Small intestine (tissue), 7 donors: ENCODE results near the gene STYXL2. TPM values are rescaled to one million over a fixed set of nuclear protein-coding genes. Genes with fewer than 3 reads are reported as not detected.

ENCODE experiments used
- DNase-seq, 2 donors: peaks; one replicate each; pipeline versions ENCODE4 v3.0.0 to v3.0.0-alpha.2; 2013
- FAIRE-seq: peaks from 2 replicates; lab custom pipeline; 2012; peaks lifted over from hg19 to GRCh38; lab: Jason Lieb, UNC
- H3K27ac ChIP-seq, 3 donors: one replicate each; pipeline ENCODE4 v1.5.1; 2013; ENCODE audit warnings: low read length in 2 of 3, mild to moderate bottlenecking in 2 of 3, control low read depth in 1 of 3, inconsistent platforms in 1 of 3, low read depth in 1 of 3, moderate library complexity in 1 of 3
- H3K27me3 ChIP-seq, 3 donors: one replicate each; pipeline ENCODE4 v1.6.1; 2013; ENCODE audit warnings: low read length in 3 of 3, inconsistent platforms in 1 of 3; ENCODE audit not compliant: control insufficient read depth in 3 of 3, insufficient read depth in 3 of 3
- H3K36me3 ChIP-seq, 3 donors: one replicate each; pipeline ENCODE4 v1.6.1; 2013; ENCODE audit warnings: low read length in 3 of 3, inconsistent platforms in 1 of 3, low read depth in 1 of 3, mild to moderate bottlenecking in 1 of 3, moderate library complexity in 1 of 3; ENCODE audit not compliant: control insufficient read depth in 3 of 3, insufficient read depth in 2 of 3
- H3K4me1 ChIP-seq, 3 donors: one replicate each; pipeline ENCODE4 v1.6.1; 2013; ENCODE audit warnings: low read length in 2 of 3, inconsistent platforms in 1 of 3, low read depth in 1 of 3, mild to moderate bottlenecking in 1 of 3, moderate library complexity in 1 of 3; ENCODE audit not compliant: control insufficient read depth in 3 of 3, insufficient read depth in 2 of 3
- H3K4me3 ChIP-seq, 3 donors: one replicate each; pipeline ENCODE4 v1.5.1; 2013; ENCODE audit warnings: low read length in 3 of 3, control low read depth in 1 of 3, inconsistent platforms in 1 of 3, low read depth in 1 of 3, mild to moderate bottlenecking in 1 of 3, moderate library complexity in 1 of 3
- H3K9me3 ChIP-seq, 2 donors: one replicate each; pipeline ENCODE4 v1.6.1; 2013; ENCODE audit warnings: low read depth in 1 of 2, low read length in 1 of 2; ENCODE audit not compliant: control insufficient read depth in 2 of 2, insufficient read depth in 1 of 2
- WGBS, 3 donors: extraction: QIAGEN DNeasy Blood & Tissue Kit; methylation state at CpG; one replicate each; pipeline ENCODE4 v1.1.7; 2013; 5-methylcytosine and 5-hydroxymethylcytosine counted together
- polyA plus RNA-seq, 4 donors: library from polyadenylated mRNA; stranded (reverse) in 3 of 4; unstranded in 1 of 4; fragments of 200-250 nt in 3 of 4; fragments of 120-200 nt in 1 of 4; gene quantifications; one replicate each; pipeline versions ENCODE4 v1.2.1 to v1.2.3, GENCODE V29; 2013
- donor health status: healthy with polysubstance abuse.
- donor health status: control.
- donor health status: control.
- donor health status: Bipolar disorder and iron deficiency.
- donor health status: healthy.

The STYXL2 gene
- polyA plus RNA-seq, 4 donors: 0.07 to 0.32 (median 0.27) TPM; not detected in 1

DNA sequence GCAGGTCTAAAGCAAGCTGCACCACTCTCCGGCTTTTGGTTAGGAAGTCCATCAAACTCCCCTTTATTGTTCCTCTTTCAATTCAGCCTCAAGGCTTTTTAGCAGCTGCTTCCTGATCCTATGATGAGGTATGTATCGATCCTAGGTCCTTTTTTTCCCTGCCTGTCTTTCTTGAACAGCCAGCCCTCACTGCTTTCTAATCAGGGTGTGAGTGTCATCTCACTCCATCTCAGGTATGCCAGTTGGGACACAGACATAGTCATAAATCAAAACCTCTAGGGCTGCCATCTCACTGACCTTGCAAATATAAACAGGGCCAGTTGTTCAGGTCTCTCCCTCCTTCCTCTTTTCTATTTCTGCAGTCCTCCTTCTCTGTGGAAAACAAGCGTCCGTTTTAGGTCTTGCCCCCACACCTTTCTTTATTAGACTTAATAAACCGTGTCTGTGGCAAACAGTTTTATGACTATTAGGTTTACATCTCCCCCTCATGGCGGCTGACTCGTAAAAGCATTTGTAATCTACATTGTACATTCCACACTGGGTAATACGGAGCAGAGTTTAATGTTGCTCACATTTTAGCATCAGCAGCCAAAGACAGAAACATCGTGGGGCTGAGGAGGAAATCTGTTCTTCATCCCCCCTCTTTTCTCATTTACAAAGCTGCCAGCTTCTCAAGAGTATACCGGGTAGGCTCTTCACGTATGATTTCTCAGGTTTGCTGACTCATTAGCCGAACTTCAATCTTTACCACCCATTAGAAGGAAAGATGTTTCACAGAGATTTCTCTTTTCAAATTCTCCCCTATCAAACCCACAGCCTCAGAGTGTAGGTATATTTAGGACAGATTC, 11.6 kb downstream of the STYXL2 start:
- FAIRE-seq (no peak), DNase-seq (peak; percentile 42 to 58)
- Histone ChIP-seq H3K4me3 (no peak overlapping the region), H3K36me3 (no peaks in the 10 kb centered on the region), H3K9me3 (peaks cover 0 to 3% of the 10 kb centered on the region in 2 donors), H3K4me1 (peaks cover 0 to 14% (median 2%) of the 10 kb centered on the region in 3 donors), H3K27me3 (no peaks in the 10 kb centered on the region), H3K27ac (no peak overlapping the region)
- WGBS, 3 donors: 12 to 27% (median 23%) methylated on average over 12 of the region's 12 CpGs

DNA sequence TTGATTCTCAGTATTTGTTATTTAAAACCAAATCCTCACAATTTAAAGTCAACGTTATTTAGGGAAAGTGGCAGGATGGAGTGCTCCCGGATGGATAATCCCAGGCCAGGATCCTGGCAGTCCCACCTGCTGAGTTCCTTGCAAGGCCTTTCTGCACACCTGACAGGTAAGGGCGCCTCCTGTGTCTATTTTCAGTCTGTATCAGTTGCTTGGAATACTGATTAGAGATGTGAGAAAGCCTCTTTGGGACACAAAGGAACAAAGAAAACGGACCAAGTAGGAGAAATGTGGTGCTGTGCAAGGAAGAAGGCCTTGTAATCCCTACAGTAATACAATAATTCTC, 12.2 kb downstream of the STYXL2 start:
- no peak for FAIRE-seq

DNA sequence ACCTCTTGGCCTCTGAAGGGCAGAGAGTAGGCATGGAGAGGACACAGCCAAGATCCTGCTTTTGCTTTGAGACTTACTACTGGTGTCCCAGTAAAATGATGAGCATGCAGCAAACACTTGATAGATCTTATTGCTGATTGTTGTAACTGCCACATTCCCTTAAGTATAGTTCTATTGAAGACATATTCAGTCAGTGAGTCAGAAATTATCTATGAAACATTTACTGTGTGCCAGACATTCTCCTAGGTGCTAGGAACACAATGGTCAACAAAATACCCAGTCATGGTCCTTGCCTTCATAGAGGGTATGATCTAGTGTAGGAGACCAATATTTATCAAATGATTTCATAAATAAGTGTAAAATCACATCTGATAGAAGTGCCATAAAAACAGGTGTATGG, 13.6 kb downstream of the STYXL2 start:
- Histone ChIP-seq H3K36me3 (no peaks in the 10 kb centered on the region), H3K9me3 (peaks cover 0 to 7% of the 10 kb centered on the region in 2 donors)
- no peak for FAIRE-seq

More for the DNA sequence above, 12.2 kb downstream of the STYXL2 start:
- Histone ChIP-seq H3K4me1 (peaks cover 0 to 14% (median 2%) of the 10 kb centered on the region in 3 donors), H3K9me3 (peaks cover 0 to 7% of the 10 kb centered on the region in 2 donors), H3K36me3 (no peaks in the 10 kb centered on the region), H3K27ac (no peak overlapping the region), H3K27me3 (no peaks in the 10 kb centered on the region), H3K4me3 (no peak overlapping the region)
- WGBS, 3 donors: 49 to 67% (median 60%) methylated on average over 4 of the region's 4 CpGs
- DNase-seq: no peak

DNA sequence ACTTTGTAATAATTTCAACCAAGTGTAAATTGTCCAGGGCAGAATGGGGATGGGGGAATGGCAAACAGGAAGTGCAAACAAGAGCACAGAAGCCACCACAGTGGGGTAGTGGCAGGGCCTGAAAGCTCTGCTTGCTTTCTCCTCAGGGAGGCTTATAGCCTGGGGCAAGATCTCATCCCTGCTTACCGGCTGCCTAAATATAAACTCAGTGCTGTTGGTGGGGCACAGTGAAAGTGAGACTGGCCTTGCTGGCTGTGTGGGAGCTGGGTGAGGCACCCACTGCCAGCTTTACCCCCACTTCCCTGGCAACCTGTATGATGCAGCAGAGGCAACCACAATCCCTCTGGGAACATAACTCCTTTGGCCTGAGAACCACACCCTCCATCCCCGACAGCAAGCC, 15.2 kb downstream of the STYXL2 start:
- H3K9me3 ChIP-seq: peaks cover 0 to 7% of the 10 kb centered on the region in 2 donors
- peaks cover 0 to 4% (median 0%) of the 10 kb centered on the region in 3 donors for H3K27me3 ChIP-seq
- DNase-seq (no peak), FAIRE-seq (no peak)
- H3K4me1 ChIP-seq: peaks cover 0 to 14% (median 2%) of the 10 kb centered on the region in 3 donors
- no peaks in the 10 kb centered on the region for H3K36me3 ChIP-seq
- H3K4me3 ChIP-seq: no peak overlapping the region
- WGBS, 3 donors: 35 to 68% (median 63%) methylated on average over 2 of the region's 2 CpGs
- H3K27ac ChIP-seq: no peak overlapping the region

More for the DNA sequence above, 13.6 kb downstream of the STYXL2 start:
- H3K27me3 ChIP-seq: peaks cover 0 to 4% (median 0%) of the 10 kb centered on the region in 3 donors
- DNase-seq: no peak
- H3K4me1 ChIP-seq: peaks cover 0 to 14% (median 2%) of the 10 kb centered on the region in 3 donors
- no peak overlapping the region for H3K27ac ChIP-seq
- H3K4me3 ChIP-seq: no peak overlapping the region

DNA sequence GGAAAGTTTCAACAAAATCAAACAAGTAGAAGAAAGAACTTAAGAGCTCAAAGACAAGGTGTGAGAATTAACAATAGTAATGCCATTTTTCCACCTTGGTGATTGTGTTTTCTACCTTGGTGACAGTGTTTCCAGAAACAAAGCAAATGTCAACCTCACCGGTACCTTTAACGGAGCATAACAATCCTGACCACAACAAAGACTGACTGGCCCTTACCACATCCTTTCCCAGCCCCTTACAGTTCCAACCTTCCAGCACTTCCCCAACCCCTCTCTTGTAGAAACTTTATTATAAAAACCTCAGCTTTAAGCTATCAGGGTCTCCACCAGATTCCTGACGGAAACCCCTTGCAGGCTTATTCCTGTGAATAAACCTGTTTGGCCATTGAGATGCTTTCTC, 16.7 kb downstream of the STYXL2 start:
- no peak overlapping the region for H3K4me3 ChIP-seq
- H3K4me1 ChIP-seq: peaks cover 0 to 14% (median 2%) of the 10 kb centered on the region in 3 donors
- no peak overlapping the region for H3K27ac ChIP-seq
- 74 to 92% (median 75%) methylated on average over 3 of the region's 3 CpGs for WGBS, 3 donors
- no peaks in the 10 kb centered on the region for H3K36me3 ChIP-seq
- H3K9me3 ChIP-seq: peaks cover 0 to 7% of the 10 kb centered on the region in 2 donors
- no peak for DNase-seq
- FAIRE-seq: no peak
- peaks cover 0 to 4% (median 0%) of the 10 kb centered on the region in 3 donors for H3K27me3 ChIP-seq

DNA sequence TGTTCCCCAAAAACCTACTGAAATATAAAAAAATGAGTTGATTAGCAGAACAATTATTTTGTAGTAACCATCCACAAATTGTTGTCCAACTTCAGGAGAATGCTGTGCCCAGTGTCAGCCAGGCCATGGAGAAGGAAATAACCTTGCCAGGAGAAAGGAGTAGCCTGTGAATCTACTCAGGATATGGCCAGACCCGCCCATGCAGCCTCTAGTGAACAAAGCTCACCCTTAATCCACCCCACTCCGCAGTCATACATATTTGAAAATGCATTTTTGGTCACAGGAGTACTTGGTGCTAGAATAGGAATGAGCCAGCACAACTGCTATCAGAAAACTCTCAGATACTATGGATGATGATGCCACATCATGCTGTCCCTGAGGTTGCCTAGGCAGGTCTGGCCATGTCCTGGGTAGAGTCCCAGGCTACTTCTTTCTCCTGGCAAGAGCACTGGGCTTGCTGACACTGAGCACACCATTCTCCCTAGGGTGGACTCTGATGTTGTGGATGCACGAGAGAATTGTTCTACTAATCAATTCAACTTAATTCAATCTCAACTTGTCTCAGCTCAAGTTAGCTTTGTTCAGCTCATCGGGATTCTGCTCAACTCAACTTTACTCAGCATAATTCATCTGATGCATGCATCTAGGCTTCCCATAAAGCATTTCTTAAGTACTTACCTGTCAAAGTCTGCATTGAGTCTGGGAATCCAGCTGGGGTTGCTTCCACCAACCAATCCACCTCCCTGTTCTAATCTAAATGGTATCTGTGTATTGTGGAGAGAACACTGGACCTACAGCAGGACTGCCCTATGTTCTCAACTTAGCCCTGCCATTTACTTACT, 18.2 kb downstream of the STYXL2 start:
- H3K4me1 ChIP-seq: peaks cover 0 to 10% (median 0%) of the 10 kb centered on the region in 3 donors
- no peak overlapping the region for H3K27ac ChIP-seq
- no peak for FAIRE-seq
- no peaks in the 10 kb centered on the region for H3K36me3 ChIP-seq
- 75 to 83% (median 82%) methylated on average over 4 of the region's 4 CpGs for WGBS, 3 donors
- peaks cover 0 to 4% (median 0%) of the 10 kb centered on the region in 3 donors for H3K27me3 ChIP-seq
- no peak overlapping the region for H3K4me3 ChIP-seq
- H3K9me3 ChIP-seq: peaks cover 0 to 7% of the 10 kb centered on the region in 2 donors
- DNase-seq: no peak

DNA sequence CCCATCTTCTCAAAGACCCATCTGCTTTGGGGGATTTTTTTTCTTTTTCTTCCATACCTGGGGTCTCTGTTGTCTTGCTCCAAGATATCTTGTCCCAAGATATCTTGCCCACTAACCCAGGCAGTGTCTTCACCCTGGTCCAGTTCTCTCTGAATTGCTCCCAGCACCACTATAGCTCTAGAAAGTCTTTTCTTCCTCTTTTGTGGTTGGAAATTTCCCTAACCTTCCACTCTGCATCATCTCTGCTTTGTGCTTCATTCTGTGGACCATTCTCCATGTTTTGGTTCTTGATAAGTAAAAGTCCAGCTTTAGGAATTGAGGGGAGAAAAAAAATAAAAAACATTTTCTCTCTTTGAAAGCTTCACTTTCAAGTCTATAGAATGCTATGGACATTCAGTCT, 20.9 kb downstream of the STYXL2 start:
- Histone ChIP-seq H3K27ac (no peak overlapping the region), H3K9me3 (peaks cover 0 to 7% of the 10 kb centered on the region in 2 donors), H3K36me3 (no peaks in the 10 kb centered on the region), H3K4me1 (peaks cover 0 to 3% (median 2%) of the 10 kb centered on the region in 3 donors), H3K4me3 (no peak overlapping the region), H3K27me3 (peaks cover 0 to 4% (median 0%) of the 10 kb centered on the region in 3 donors)
- FAIRE-seq (no peak), DNase-seq (no peak)

DNA sequence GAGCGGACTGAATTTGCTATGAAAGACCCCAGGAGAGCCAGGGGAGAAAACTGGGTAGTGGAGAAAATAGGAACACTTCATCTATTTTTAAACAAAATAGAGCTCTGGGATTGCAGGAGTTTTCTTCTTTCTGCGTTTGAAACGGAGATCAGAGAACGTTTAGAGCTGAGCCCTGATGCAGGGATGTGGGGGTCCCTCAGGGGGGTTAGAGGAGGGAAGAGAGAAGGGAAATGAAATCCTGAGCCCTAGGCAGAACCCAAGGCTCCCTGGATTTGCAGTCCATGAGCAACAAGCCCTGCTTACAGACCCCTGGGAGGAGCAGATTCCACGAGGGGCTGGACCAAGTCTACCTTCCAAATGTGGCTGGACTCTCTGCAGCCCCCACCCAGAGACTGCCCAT, 21.8 kb downstream of the STYXL2 start:
- Histone ChIP-seq H3K27me3 (peaks cover 0 to 4% (median 0%) of the 10 kb centered on the region in 3 donors), H3K4me3 (no peak overlapping the region), H3K9me3 (peaks cover 0 to 2% of the 10 kb centered on the region in 2 donors), H3K4me1 (peaks cover 0 to 4% (median 3%) of the 10 kb centered on the region in 3 donors), H3K36me3 (no peaks in the 10 kb centered on the region), H3K27ac (no peak overlapping the region)
- FAIRE-seq: no peak
- DNase-seq: no peak
- WGBS, 3 donors: 68 to 88% (median 84%) methylated on average over 5 of the region's 5 CpGs
